T47D (cell line): ENCODE data around the gene CFAP54.

ENCODE experiments used
- DNase-seq, 2 experiments: peaks; one replicate each; pipeline versions ENCODE4 v3.0.0 to v3.0.0-alpha.2; 2011 to 2012; ENCODE audit warnings: low read depth in 1 of 2, low spot score in 1 of 2
- JUND ChIP-seq: IDR thresholded peaks from 2 replicates; pipeline ENCODE4 v1.6.1; 2012; ENCODE audit warnings: low read depth
- in situ Hi-C: cut with HindIII; loops from 2 replicates; pipeline ENCODE4 v1.10.0; 2016; ENCODE audit warnings: low sequenced_read_pairs, low pct_unique_long_range_greater_than_20kb

Gene CFAP54

DNA sequence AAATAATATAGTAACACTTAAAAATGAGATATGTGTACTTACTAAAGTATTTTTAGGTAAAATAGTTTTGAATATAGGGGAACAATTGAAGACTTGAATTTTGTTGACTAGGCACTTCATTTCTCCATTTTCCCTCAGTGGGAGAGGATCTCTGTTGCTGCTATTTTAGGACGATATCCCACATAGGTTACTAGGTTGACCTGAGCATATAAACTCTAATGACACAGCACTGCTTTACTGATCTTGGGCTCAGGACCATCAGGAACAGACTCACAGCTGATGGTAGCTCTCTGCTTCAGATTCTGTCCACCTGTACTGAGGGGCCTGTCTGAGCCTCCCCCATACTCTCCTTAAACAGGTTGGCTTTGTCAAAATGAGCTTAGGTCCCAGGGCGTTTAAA lies 423.6 kb downstream of the CFAP54 start:
- no peak for TF ChIP-seq JUND
- in situ Hi-C loops, result no loop called here
- no peak for DNase-seq

DNA sequence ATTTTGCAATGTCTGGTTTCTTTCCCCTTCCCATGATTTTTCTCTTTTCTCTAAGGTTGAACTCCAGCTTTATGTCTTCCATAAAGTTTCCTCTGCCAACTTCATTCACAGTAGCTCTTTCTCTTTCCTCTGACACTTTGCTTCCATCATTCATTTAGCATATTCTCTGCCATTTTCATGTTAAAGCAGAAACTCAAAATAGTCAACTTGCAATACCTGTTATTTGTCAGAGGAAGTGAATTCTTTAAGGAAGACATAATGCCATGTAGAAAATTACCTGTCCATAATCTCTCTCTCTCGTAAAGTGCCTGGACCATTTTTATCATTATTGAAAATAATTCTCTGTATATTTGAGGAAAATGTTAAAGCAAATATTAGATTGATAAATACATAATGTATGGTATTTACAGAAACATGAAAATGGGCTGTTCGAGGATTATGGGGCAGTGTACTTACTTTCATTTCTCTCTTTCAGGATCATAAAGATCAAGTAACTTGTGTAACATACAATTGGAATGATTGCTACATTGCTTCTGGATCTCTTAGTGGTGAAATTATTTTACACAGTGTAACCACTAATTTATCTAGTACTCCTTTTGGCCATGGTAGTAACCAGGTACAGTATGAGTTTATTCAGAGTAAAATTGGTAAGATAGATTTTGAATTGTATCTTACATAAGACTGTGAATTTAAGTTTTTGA lies 430.3 kb downstream of the CFAP54 start:
- in situ Hi-C loops, result no loop called here
- DNase-seq, result no peak
- no peak for TF ChIP-seq JUND
